ENCODE data around the gene CHRM2. TPM values are rescaled to one million over a fixed set of nuclear protein-coding genes. Genes with fewer than 3 reads are reported as not detected.

CHRM2 gene
- total and polyA plus RNA-seq, 2 of the 8 experiments (the other 6 are each of a cell fraction or from before 2014, with no cell fraction given) = 0.17 to 0.32 TPM

- TF ChIP-seq, protein P1, sequence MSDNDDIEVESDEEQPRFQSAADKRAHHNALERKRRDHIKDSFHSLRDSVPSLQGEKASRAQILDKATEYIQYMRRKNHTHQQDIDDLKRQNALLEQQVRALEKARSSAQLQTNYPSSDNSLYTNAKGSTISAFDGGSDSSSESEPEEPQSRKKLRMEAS (IDR thresholded peaks at IDR 0.05) = no peak
Observed at GRCh38 chr7:136847858-136848257, 20.6 kb upstream of the CHRM2 start (continued).

Measured in H1 (cell line).